Measurements from ENCODE around the gene CD46. TPM values are rescaled to one million over a fixed set of nuclear protein-coding genes. Genes with fewer than 3 reads are reported as not detected.

Gene CD46
- total RNA-seq, 1 donor from 2014 or later, result 110 TPM

DNA sequence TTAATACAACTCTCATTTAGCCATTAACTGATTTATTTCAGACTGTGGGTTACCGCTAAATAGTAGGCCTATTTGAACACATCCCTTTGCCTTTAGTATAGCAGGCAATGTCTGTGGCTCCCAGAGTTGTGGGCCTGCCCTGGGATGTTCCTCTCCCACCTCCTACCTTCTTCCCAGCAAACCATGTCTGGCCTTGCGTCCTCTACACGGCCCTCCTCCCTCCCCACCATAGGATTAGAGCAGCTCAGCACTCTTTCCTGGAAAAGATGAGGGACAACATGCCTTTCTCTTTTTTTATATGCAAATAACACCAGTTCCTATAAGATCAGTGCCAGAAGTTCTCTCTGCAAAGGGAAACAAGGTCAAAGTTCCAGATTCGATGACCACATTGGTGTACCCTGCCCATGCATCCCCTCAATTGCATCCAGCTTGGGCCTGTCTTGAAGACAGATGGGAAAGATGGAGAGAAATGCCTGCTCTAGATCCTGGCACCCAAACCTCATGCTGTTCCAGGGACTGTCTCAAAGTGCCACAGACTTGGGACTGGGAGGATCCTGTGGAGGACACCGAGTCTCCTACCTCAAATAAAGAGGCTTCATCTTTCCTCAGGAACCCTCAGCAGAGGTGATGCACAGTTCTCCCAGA lies 57.2 kb downstream of the CD46 start:
- Mint-ChIP-seq H3K27ac (peak overlapping the region; percentile 84), H3K4me1 (peaks cover 74% of the 10 kb centered on the region), H3K36me3 (ENCODE audit: low read depth) (peaks cover 95% of the 10 kb centered on the region), H3K4me3 (no peak overlapping the region), H3K9me3 (no peaks in the 10 kb centered on the region), H3K27me3 (no peaks in the 10 kb centered on the region)
- ATAC-seq (ENCODE audit: low read depth) (no peak), DNase-seq (no peak)
- intact Hi-C loops (cut with micrococcal nuclease), result no loop called here
- POLR2A ChIA-PET, result interaction anchor here (0.6 to 8.7 kb wide), 2 partner anchors 7 to 15 kb away, joined by 5 to 73 read pairs; no protein-coding TSS in a partner anchor
- CTCF ChIA-PET, result no interaction called here
- TF ChIP-seq, protein P1, sequence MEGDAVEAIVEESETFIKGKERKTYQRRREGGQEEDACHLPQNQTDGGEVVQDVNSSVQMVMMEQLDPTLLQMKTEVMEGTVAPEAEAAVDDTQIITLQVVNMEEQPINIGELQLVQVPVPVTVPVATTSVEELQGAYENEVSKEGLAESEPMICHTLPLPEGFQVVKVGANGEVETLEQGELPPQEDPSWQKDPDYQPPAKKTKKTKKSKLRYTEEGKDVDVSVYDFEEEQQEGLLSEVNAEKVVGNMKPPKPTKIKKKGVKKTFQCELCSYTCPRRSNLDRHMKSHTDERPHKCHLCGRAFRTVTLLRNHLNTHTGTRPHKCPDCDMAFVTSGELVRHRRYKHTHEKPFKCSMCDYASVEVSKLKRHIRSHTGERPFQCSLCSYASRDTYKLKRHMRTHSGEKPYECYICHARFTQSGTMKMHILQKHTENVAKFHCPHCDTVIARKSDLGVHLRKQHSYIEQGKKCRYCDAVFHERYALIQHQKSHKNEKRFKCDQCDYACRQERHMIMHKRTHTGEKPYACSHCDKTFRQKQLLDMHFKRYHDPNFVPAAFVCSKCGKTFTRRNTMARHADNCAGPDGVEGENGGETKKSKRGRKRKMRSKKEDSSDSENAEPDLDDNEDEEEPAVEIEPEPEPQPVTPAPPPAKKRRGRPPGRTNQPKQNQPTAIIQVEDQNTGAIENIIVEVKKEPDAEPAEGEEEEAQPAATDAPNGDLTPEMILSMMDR (IDR thresholded peaks at IDR 0.05), result no peak

DNA sequence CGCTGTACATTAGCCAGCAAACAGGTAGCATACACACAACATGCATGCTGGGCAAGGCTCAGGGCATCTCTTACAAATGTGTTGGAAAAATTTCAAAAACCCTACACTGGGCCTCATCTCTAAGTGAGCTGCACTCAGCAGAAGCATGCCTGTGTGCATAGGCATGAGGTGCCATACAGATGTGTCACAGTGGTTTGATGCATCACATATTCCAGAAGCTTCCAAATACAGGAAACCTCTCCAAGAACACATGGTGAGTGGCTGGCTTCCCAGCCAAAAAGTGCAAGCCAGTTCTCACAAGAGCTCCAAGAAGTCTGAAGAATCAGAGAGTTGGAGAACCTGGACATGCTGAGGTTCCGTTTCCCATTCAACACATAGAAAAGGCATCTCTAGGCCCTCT lies 58.3 kb downstream of the CD46 start:
- no peak for DNase-seq
- Mint-ChIP-seq H3K27ac (peak overlapping the region; percentile 56), H3K9me3 (no peaks in the 10 kb centered on the region), H3K27me3 (no peaks in the 10 kb centered on the region), H3K36me3 (ENCODE audit: low read depth) (peaks cover 95% of the 10 kb centered on the region), H3K4me3 (no peak overlapping the region), H3K4me1 (peaks cover 84% of the 10 kb centered on the region)
- CTCF ChIA-PET, result interaction anchor here (1.5 to 3.2 kb wide), 5 partner anchors 12 to 153 kb away, joined by 3 to 17 read pairs (median 8); no protein-coding TSS in a partner anchor
- intact Hi-C loops (cut with micrococcal nuclease), result no loop called here
- TF ChIP-seq, protein P1 (IDR thresholded peaks at IDR 0.05), result no peak
- no peak for ATAC-seq (ENCODE audit: low read depth)
- POLR2A ChIA-PET, result interaction anchor here (0.9 to 8.7 kb wide), 4 partner anchors 9 to 73 kb away, joined by 3 to 73 read pairs (median 6); no protein-coding TSS in a partner anchor

DNA sequence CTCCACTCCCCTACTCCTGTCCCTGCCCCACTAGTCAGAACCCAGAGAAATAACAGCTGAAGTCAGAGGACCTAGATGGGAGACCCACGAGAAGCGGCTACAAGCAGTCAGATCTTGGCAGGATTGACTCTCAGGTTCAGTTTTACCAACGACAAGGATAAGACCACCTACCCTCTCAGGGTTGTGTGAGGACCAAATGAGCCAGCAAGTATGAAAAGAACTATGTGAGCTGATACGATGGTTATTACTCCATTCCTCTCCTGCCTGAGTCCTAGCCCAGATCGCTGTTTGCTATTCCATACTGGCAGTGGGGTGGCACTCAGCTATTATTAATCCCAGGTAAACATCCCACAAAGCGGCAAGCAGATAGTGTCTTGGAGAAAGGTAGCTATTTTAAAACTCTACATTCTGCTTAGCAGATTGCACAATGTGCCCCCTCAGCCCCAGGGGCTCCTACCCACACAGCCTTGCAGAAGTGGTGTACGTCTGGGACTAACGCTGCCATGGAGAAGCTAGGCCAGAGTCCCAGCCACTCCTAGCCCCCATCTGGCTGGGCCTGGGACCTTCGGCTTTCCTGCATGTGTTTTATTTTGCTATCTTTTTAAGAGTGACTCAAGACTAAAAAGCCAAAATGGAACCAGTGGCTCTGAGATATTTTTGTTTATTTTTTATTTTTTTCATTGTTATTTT lies 58.9 kb downstream of the CD46 start:
- POLR2A ChIA-PET, result interaction anchor here (0.9 to 8.7 kb wide), 4 partner anchors 8 to 73 kb away, joined by 3 to 73 read pairs (median 6); no protein-coding TSS in a partner anchor
- CTCF ChIA-PET, result interaction anchor here (1.5 to 3.2 kb wide), 5 partner anchors 11 to 152 kb away, joined by 3 to 17 read pairs (median 8); no protein-coding TSS in a partner anchor
- no peaks in the 10 kb centered on the region for H3K9me3 Mint-ChIP-seq
- ATAC-seq (ENCODE audit: low read depth) (no peak), DNase-seq (no peak)
- TF ChIP-seq, protein P1 (IDR thresholded peaks at IDR 0.05), result no peak
- H3K4me1 Mint-ChIP-seq, result peaks cover 88% of the 10 kb centered on the region
- peak overlapping the region; percentile 18 for H3K27ac Mint-ChIP-seq
- intact Hi-C loops (cut with micrococcal nuclease), result no loop called here
- no peak overlapping the region for H3K4me3 Mint-ChIP-seq
- peaks cover 97% of the 10 kb centered on the region for H3K36me3 Mint-ChIP-seq (ENCODE audit: low read depth)
- H3K27me3 Mint-ChIP-seq, result no peaks in the 10 kb centered on the region

DNA sequence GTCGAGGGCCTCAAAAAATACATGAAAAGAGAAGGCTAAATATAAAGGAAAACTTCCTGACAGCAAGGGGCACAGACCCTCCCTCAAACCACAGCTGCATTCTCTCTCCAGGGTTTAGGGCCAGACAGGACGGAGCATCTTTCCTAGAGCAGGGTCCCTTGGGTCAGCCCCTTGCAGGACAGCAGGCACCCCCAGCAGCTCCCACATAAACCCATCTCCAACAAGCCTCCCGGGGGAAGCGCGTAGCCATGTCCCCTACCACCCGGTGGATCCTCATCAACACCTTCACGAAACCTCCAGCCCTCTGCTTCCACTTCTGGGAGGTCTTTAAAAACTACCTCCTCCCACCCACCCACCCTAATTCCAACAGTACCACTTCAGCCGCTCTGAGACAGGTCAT lies 59.5 kb downstream of the CD46 start:
- intact Hi-C loops (cut with micrococcal nuclease), result no loop called here
- Mint-ChIP-seq H3K27ac (no peak overlapping the region), H3K4me1 (peaks cover 90% of the 10 kb centered on the region), H3K36me3 (ENCODE audit: low read depth) (peaks cover 97% of the 10 kb centered on the region), H3K4me3 (no peak overlapping the region), H3K9me3 (no peaks in the 10 kb centered on the region), H3K27me3 (no peaks in the 10 kb centered on the region)
- TF ChIP-seq, protein P1 (IDR thresholded peaks at IDR 0.05), result no peak
- ChIA-PET POLR2A (interaction anchor here (0.9 to 8.7 kb wide), 5 partner anchors 8 to 72 kb away, joined by 3 to 73 read pairs (median 4); no protein-coding TSS in a partner anchor), CTCF (interaction anchor here (1.2 to 3.2 kb wide), 11 partner anchors 11 to 152 kb away, joined by 3 to 17 read pairs (median 6); no protein-coding TSS in a partner anchor)
- ATAC-seq (ENCODE audit: low read depth) (no peak), DNase-seq (no peak)
